Left ventricle myocardium superior (tissue), 1 donor: ENCODE measurements around the gene SIRT7. TPM values are rescaled to one million over a fixed set of nuclear protein-coding genes. Genes with fewer than 3 reads are reported as not detected.

Source experiments
- ATAC-seq: fragments of 200-7000 bp; cut with Tn5 transposase; one replicate; pipeline ENCODE4 v1.9.1; 2020; ENCODE audit warnings: mild to moderate bottlenecking, moderate library complexity
- DNase-seq: peaks from one replicate; pipeline ENCODE4 v3.0.0-alpha.2; 2020
- intact Hi-C: fragments of 100-400 bp; cut with micrococcal nuclease; formaldehyde crosslinking; loops from one replicate; pipeline ENCODE4 v1.11.0; 2022
- total RNA-seq: library from RNA; stranded (reverse); fragmentation: NEBNext Ultra II Directional; extraction: Animal tissue kit (Norgen Biotek cat#: 25700); gene quantifications from one replicate; pipeline ENCODE4 v1.2.1, GENCODE V29; 2021
- donor health status: DM: no; HTN: yes; CAD: no; lungs with severe emphysema.

Gene SIRT7
- total RNA-seq, 1 donor from 2014 or later, result 6.3 TPM

- DNase-seq (peak; percentile 94), ATAC-seq (peak; percentile 94)
- intact Hi-C loops, result no loop called here
Measured at GRCh38 chr17:81911277-81911961, 6.6 kb downstream of the SIRT7 start, which contains the start of gene PCYT2. PCYT2 (minus strand) TSS chr17:81911399; CDS start chr17:81911355, 44 bp downstream.

- ATAC-seq, result peak; percentile 2
- intact Hi-C loops, result no loop called here
- DNase-seq, result no peak
Measured at GRCh38 chr17:81910840-81911276, 7.1 kb downstream of the SIRT7 start.

- DNase-seq (no peak), ATAC-seq (no peak)
- intact Hi-C loops, result no loop called here
Measured at GRCh38 chr17:81909966-81910839, 7.8 kb downstream of the SIRT7 start.

- ATAC-seq, result no peak
- DNase-seq, result no peak
- intact Hi-C loops, result no loop called here
Measured at GRCh38 chr17:81909231-81909630, 8.7 kb downstream of the SIRT7 start.

DNA sequence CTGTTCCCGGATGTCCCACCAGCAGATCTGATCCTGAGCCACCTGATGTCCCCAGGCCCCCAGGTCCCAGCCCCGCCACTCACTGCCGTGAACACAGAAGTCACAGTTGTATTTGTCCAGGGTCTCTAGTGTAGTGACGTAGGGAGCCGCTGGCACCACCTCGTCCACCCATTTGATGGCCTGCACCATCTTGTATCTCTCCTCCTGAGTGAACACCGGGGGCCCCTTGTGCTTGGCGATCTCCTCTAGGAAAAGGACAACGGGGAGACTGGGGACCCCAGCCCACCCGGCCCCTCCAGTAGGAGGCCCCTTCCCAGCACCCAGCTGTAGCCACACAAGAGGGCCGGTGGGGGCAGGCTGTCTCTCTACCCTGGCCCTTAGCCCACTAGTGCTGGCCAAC lies 9.2 kb downstream of the SIRT7 start:
- ATAC-seq (no peak), DNase-seq (no peak)
- intact Hi-C loops, result no loop called here

DNA sequence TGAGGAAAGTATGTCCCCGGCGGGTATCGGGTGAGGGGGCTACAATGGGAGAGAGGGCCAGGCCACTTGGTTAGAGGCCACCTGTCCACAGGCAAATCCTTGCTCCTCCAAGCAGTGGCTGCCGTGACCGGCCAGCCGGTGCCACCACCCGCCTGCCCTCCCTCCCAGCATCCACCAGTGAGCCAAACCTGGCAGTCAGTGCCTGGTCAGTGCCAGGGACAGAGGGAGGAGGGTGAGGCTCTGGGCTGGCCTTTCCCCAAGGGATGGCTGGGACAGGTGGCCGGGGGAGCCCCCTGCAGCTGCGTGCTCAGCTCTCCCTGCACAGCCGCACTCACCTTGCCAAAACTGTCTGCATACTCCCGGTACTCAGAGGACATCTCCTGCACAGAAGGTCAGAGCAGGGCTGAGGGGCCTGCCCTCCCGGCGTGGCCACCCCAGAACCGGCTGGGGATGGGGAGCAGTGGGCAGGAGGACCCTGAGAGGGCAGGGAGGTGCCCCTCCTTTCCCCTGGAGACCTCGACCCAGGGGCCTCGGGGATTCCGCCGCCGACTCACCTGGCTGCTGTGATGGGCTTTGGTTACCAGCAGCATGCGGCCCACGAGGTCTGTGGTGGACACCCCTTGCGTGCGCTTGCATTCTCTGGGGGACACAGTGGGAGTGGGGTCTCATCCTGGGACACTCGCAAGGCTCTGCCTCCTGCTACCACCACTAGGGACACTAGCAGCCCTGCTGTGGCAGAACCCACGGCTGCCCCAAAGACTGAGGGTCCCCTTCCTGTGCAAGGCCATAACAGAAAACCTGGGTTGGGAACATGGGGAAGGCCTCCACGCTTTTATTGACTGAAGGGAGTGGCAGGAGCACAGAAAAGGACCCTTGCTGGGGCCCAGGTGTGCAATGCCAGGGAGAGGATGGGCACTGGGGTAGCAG lies 10.5 kb downstream of the SIRT7 start:
- DNase-seq (no peak), ATAC-seq (no peak)
- intact Hi-C loops, result no loop called here

DNA sequence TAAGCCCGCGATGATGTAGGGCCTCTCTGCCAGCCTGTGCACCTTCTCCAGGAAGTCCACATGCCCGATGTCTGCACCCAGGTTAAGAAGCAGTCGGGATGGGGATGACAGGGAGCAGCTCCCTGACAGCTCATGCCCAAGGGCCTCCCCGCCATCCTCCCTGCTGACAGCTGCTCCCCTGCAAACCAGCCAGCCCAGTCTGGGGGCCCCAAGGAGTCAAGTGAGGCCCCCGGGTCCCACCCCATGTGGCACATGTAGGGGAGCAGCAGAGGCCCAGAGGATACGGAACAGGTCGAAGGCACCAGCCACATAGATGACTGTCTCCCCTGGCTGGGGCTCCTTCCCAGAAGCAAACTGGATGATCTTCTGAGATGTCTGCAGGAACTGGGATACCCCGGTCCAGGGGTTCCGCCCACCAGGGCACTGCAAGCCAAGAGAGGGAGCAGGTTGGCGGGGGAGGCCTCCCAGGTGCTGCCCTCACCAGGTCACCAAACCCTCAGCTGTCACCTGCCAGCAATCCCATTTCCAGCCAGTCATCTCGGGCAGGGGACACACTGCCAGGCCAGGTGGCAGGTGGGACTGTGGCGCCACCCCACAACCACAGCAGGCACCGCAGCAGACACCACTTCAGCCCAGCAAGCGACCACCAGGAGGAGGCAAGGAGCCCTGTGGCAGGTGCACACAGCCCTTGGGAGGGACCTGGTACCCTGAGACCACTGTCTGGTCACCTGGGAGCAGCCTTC lies 11.3 kb downstream of the SIRT7 start:
- ATAC-seq (no peak), DNase-seq (no peak)
- intact Hi-C loops, result no loop called here

DNA sequence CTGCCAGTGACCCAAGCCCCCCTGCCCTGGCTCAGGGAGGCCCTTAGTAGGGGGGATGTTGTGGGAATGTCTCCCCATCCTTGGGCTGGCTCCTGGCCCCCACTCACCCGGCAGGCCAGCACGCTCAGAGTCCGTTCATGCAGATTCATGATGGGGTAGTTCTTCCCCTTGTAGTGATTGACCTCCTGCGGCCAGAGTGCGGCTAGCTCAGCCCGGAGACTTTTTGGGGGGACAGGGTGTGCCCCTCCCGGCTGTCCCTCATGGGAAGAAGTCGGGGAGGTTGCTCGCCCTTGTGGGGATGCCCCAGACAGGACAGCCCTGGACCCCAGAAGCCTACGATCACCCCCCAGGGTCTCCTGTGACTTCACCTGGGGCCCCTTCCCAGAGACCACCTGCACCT lies 12.0 kb downstream of the SIRT7 start:
- intact Hi-C loops, result no loop called here
- ATAC-seq (no peak), DNase-seq (no peak)

DNA sequence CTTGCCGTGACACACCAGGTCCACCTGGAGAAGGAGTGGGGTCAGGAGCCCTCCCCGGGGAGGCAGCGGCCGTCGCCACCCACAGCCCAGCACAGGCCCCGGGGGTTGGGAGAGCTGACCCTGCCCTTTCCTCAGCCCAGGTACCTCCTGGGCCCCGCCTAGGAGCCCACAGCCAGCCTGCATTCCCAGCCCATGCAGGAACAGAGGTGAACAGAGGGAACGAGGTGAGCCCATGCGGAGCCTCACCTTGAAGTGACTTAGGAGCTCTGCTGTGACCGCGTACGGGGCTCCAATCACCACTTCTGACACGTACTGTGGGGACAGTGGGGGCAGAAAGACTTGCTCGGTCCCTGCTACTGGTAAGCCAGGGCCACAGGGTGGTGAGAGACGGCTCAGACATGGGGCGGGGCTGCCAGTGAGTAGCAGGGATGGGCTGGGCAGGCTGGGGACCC lies 12.5 kb downstream of the SIRT7 start:
- intact Hi-C loops, result no loop called here
- no peak for ATAC-seq

DNA sequence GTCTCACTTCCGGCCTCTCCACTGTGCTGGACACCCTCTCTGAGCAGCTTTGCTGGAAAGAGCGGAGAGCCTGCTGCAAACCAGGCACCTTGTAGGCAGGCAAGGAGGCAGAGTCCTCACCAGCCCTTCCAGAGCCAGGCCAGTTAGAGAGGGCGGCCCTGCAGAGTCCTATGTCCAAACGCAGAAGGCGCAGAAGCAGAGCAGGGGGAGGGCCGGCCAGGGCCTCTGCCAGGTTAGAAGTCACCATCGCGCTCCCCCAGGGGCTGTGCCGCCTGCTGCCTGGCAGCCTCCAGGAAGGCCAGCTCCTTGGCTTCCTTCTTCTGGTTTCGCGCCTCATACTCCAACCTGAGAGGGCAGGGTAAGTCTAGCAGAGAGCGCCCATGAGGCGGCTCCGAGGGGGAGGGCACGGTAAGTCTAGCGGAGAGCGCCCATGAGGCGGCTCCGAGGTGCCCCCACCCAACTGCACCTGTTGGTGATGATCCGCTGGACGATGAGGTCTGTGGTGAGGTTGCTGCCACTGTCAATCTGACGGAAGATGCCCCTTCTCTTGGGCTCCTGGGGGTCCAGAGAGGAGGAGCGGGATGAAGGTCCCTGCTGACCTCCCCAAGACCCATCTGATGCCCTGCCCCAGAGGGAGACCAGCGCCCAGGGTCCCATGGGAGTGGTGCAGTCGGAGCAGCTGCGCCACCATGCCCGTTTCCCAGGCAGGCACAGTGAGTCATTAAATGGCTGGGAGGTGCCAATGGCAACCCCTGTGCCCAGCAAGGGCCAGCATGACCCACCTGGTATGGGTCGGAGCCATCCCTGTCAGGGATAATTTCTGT lies 13.2 kb downstream of the SIRT7 start:
- DNase-seq, result no peak
- no peak for ATAC-seq
- intact Hi-C loops, result no loop called here

More for the DNA sequence above, 12.5 kb downstream of the SIRT7 start:
- no peak for DNase-seq

DNA sequence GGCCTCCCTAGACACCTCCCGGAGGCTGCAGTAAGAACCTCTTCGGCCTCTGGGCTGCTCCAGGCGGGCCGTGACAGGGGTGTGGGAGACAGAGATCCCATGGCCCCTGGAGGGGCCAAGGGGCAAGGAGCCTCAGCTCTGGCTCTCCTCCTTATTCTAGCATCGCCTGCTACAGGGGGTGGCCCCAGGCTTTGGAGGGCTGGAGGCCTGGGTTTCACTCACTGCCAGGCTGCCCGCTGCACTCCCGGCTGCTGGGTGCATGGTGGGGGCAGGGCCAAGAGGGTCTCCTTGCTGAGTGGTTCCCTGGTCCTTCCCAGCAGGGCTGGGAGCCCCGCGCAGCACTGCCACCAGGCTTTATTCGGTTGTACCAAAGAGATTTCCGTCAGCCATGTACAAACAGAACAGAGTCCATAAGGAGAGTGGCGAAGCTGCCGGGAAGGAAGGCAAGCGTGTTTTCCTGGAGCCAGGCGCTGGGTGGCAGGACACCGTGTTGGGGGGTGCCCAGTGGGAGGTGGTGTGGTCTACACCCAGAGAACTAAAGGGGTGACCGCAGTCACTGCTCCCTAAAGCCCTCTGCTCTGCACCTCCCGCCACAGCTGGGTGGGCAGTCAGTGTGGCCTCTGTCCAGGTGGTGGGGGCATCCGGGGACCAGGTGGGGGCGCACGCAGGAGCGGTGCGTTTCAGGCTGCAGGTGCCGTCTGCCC lies 13.9 kb downstream of the SIRT7 start:
- intact Hi-C loops, result no loop called here
- no peak for ATAC-seq
- DNase-seq, result no peak

GRCh38 chr17:81903415-81903831 lies 14.6 kb downstream of the SIRT7 start:
- ATAC-seq (no peak), DNase-seq (no peak)
- intact Hi-C loops, result no loop called here

- no peak for DNase-seq
- intact Hi-C loops, result no loop called here
- ATAC-seq, result peak; percentile 4
Measured at GRCh38 chr17:81902653-81903414, 15.1 kb downstream of the SIRT7 start.

DNA sequence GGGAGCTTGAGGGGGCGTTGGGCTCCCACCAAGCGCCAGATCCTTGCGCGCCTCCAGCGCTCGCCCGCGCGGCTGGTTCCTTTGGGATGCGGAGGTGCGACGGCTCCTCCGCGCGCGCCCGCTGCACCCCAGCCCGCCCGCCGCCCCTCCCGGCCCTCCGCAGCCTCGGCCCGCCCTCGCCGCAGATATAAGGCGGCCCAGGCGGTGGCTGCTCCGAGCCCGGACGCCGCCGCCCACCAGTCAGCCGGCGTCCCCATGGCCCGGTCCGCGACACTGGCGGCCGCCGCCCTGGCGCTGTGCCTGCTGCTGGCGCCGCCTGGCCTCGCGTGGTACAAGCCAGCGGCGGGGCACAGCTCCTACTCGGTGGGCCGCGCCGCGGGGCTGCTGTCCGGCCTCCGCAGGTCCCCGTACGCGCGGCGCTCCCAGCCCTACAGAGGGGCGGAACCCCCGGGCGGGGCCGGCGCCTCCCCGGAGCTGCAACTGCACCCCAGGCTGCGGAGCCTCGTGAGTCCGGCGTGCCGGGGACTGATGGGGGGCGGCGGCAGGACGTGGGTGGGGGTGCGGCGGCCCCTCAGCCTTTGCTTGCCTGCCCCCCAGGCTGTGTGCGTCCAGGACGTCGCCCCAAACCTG lies 15.8 kb downstream of the SIRT7 start, which contains the start of gene NPB:
Gene NPB, plus strand, starts transcription at position 216 of the 630 bp plus-strand sequence. Its CDS starts 40 bp downstream, at position 256.
- peak; percentile 73 for ATAC-seq
- DNase-seq, result peak; percentile 62
- intact Hi-C loops, result no loop called here

- ATAC-seq (peak; percentile 6), DNase-seq (no peak)
- intact Hi-C loops, result no loop called here
Measured at GRCh38 chr17:81901167-81902022, 16.6 kb downstream of the SIRT7 start.
